ENCODE results near the gene RAMACL. TPM values are rescaled to one million over a fixed set of nuclear protein-coding genes. Genes with fewer than 3 reads are reported as not detected.

RAMACL gene
- total and polyA plus RNA-seq, 7 donors: 0.17 to 1.3 (median 0.48) TPM

GRCh38 chr6:166578536-166579236, 7.8 kb downstream of the RAMACL start:
- peaks cover 29% of the 10 kb centered on the region for H3K4me1 ChIP-seq
- H3K27ac ChIP-seq: no peak overlapping the region
- H3K4me3 ChIP-seq: no peak overlapping the region
- TF ChIP-seq, protein P1, sequence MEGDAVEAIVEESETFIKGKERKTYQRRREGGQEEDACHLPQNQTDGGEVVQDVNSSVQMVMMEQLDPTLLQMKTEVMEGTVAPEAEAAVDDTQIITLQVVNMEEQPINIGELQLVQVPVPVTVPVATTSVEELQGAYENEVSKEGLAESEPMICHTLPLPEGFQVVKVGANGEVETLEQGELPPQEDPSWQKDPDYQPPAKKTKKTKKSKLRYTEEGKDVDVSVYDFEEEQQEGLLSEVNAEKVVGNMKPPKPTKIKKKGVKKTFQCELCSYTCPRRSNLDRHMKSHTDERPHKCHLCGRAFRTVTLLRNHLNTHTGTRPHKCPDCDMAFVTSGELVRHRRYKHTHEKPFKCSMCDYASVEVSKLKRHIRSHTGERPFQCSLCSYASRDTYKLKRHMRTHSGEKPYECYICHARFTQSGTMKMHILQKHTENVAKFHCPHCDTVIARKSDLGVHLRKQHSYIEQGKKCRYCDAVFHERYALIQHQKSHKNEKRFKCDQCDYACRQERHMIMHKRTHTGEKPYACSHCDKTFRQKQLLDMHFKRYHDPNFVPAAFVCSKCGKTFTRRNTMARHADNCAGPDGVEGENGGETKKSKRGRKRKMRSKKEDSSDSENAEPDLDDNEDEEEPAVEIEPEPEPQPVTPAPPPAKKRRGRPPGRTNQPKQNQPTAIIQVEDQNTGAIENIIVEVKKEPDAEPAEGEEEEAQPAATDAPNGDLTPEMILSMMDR (IDR thresholded peaks at IDR 0.05): no peak
- H3K9me3 ChIP-seq: no peaks in the 10 kb centered on the region
- intact Hi-C loops (cut with DNase I): no loop called here
- 80 to 83% (median 82%) methylated on average over 15 of the region's 15 CpGs for WGBS, 3 donors
- no peaks in the 10 kb centered on the region for H3K36me3 ChIP-seq (ENCODE audit: insufficient read depth in 1 of 2, low read depth in 1 of 2)
- DNase-seq: no peak
- H3K27me3 ChIP-seq (ENCODE audit: insufficient read depth in 3 of 3, low read length in 2 of 3): no peaks in the 10 kb centered on the region
- ATAC-seq: no peak

- no peaks in the 10 kb centered on the region for H3K9me3 ChIP-seq
- TF ChIP-seq, protein P1 (IDR thresholded peaks at IDR 0.05): no peak
- peak; percentile 96 to 98 (median 98) for ATAC-seq
- H3K4me3 ChIP-seq: peak overlapping the region; percentile 17
- intact Hi-C loops (cut with DNase I): no loop called here
- H3K27ac ChIP-seq: peak overlapping the region; percentile 82
- 13 to 16% (median 14%) methylated on average over 11 of the region's 11 CpGs for WGBS, 3 donors
- peaks cover 29% of the 10 kb centered on the region for H3K4me1 ChIP-seq
- peak; percentile 60 to 86 for DNase-seq
- H3K27me3 ChIP-seq (ENCODE audit: insufficient read depth in 3 of 3, low read length in 2 of 3): no peaks in the 10 kb centered on the region
- no peaks in the 10 kb centered on the region for H3K36me3 ChIP-seq (ENCODE audit: insufficient read depth in 1 of 2, low read depth in 1 of 2)
Measured at GRCh38 chr6:166575205-166575604, 11.3 kb downstream of the RAMACL start.

GRCh38 chr6:166573511-166574216, 12.8 kb downstream of the RAMACL start:
- TF ChIP-seq, protein P1 (IDR thresholded peaks at IDR 0.05): no peak
- DNase-seq: no peak
- Histone ChIP-seq H3K4me1 (peaks cover 22% of the 10 kb centered on the region), H3K9me3 (no peaks in the 10 kb centered on the region), H3K4me3 (no peak overlapping the region), H3K36me3 (ENCODE audit: insufficient read depth in 1 of 2, low read depth in 1 of 2) (no peaks in the 10 kb centered on the region), H3K27me3 (ENCODE audit: insufficient read depth in 3 of 3, low read length in 2 of 3) (no peaks in the 10 kb centered on the region), H3K27ac (no peak overlapping the region)
- no peak for ATAC-seq
- 88 to 89% (median 89%) methylated on average over 18 of the region's 18 CpGs for WGBS, 3 donors
- intact Hi-C loops (cut with DNase I): loop anchor here in 1 of 2 donors (5.0 kb wide), 1 partner anchor 39 kb away; no protein-coding TSS in a partner anchor

DNA sequence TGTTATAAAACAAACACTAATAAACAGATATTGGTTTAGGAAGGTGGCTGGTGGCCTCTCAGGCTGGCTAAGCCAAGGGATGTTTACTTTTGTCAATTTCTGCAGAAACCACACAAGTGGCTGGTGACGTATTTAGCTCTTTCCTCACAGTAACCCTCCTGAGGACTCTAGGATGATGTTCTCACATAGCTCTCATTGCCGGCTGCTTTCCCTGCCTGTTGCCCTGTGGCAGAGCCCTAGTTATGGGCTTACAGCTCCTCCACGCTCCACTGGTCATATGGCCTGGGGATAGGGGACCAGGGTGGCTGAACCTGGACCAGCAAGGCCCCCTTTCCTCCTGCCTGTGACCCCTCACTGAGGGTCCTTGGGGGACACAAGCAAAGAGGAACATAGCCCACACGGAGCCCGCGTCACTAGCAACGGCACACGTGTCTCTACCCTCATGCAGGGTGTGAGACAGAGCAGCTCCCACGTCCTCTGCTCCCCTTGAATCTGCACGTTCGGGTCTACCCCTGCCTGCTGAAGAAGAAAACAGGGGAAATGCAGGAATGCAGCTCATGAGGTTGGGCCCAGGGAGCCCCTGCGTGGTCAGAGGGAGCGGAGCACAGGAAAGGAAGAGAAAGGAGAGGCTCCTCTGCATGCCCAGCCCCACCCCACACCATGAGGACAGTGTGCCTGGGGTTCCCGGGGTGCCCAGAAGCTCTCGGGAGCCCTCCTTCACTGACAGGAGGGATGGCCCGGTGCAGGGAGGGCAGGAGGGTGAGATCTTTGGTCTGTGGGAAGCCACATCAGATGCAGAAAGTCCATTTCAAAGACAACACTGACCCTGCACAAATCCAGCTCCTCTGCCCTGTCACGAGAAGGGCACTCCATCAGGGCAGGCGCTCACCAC, 13.9 kb downstream of the RAMACL start:
- DNase-seq: no peak

More for the DNA sequence above, 13.9 kb downstream of the RAMACL start:
- Histone ChIP-seq H3K4me3 (no peak overlapping the region), H3K9me3 (no peaks in the 10 kb centered on the region), H3K4me1 (peaks cover 25% of the 10 kb centered on the region), H3K36me3 (ENCODE audit: insufficient read depth in 1 of 2, low read depth in 1 of 2) (no peaks in the 10 kb centered on the region), H3K27ac (no peak overlapping the region), H3K27me3 (ENCODE audit: insufficient read depth in 3 of 3, low read length in 2 of 3) (no peaks in the 10 kb centered on the region)
- TF ChIP-seq, protein P1 (IDR thresholded peaks at IDR 0.05): no peak
- intact Hi-C loops (cut with DNase I): loop anchor here in 1 of 2 donors (5.0 kb wide), 1 partner anchor 40 kb away; no protein-coding TSS in a partner anchor
- no peak for ATAC-seq
- 76 to 84% (median 83%) methylated on average over 18 of the region's 18 CpGs for WGBS, 3 donors

Measured in psoas muscle (tissue), 8 donors.